Fibroblast of villous mesenchyme (primary cell): ENCODE measurements around the gene SRR. TPM values are rescaled to one million over a fixed set of nuclear protein-coding genes. Genes with fewer than 3 reads are reported as not detected.
A peak's percentile ranks its signal among the peaks of the same experiment; 100 is the strongest.

Experiments
- DNase-seq: peaks from one replicate; pipeline ENCODE4 v3.0.0-alpha.2; 2010; ENCODE audit warnings: low read depth
- H3K4me3 ChIP-seq: 2 replicates; pipeline ENCODE4 v1.5.1; 2011; ENCODE audit warnings: low read depth, mild to moderate bottlenecking, low read length
- CTCF ChIP-seq: IDR thresholded peaks from 2 replicates; pipeline ENCODE4 v1.5.1; 2012; ENCODE audit warnings: low read depth, mild to moderate bottlenecking, low read length; ENCODE audit not compliant: insufficient read depth
- total RNA-seq: library from RNA; depleted of rRNA; stranded (reverse); fragments of >200 nt; gene quantifications from 2 replicates; pipeline ENCODE4 v1.2.3, GENCODE V29; 2012

SRR gene
- total RNA-seq, 1 donor = 35.0 TPM

GRCh38 chr17:2336215-2336851 lies 32.6 kb downstream of the SRR start, which contains the start of gene TSR1:
Gene TSR1 (minus strand): TSS chr17:2336457. CDS start chr17:2336427, 30 bp downstream.
- peak; percentile 92 for DNase-seq
- peak within 1 kb of the TSS; percentile 97 for H3K4me3 ChIP-seq
- TF ChIP-seq CTCF = peak; percentile 18

- DNase-seq = peak; percentile 55
- no peak for TF ChIP-seq CTCF
- peak within 1 kb of the TSS; percentile 97 for H3K4me3 ChIP-seq
Measured at GRCh38 chr17:2336852-2337543, 33.2 kb downstream of the SRR start, which contains the start of gene SGSM2. Gene SGSM2 (plus strand): TSS chr17:2337501. CDS start chr17:2337689, 188 bp downstream.

- peak overlapping the region; percentile 97 for H3K4me3 ChIP-seq
- DNase-seq = peak; percentile 60
- no peak for TF ChIP-seq CTCF
Measured at GRCh38 chr17:2337544-2338314, 34.0 kb downstream of the SRR start.

- TF ChIP-seq CTCF = no peak
- DNase-seq = peak; percentile 20
- H3K4me3 ChIP-seq = peak overlapping the region; percentile 97
Measured at GRCh38 chr17:2338315-2338657, 34.5 kb downstream of the SRR start.

- no peak overlapping the region for H3K4me3 ChIP-seq
- no peak for DNase-seq
- TF ChIP-seq CTCF = no peak
Measured at GRCh38 chr17:2343421-2343820, 39.7 kb downstream of the SRR start.

GRCh38 chr17:2344528-2344927 lies 40.8 kb downstream of the SRR start:
- no peak for TF ChIP-seq CTCF
- peak; percentile 7 for DNase-seq
- H3K4me3 ChIP-seq = no peak overlapping the region
